B cell (primary cell): Measurements from ENCODE around the gene PIAS2. TPM values are rescaled to one million over a fixed set of nuclear protein-coding genes. Genes with fewer than 3 reads are reported as not detected.

Experiments used
- ATAC-seq: fragments of 200-7000 bp; cut with Tn5 transposase; one replicate; pipeline ENCODE4 v1.10.0; 2021; ENCODE audit warnings: low read depth, mild to moderate bottlenecking, moderate number of reproducible peaks, moderate library complexity
- CTCF ChIA-PET: fragments of 350-600 bp; sonication (Branson Sonifier 250); formaldehyde crosslinking; loops from one replicate; lab custom pipeline; 2021; ENCODE audit warnings: antibody characterized with exemption, inconsistent platforms; lab: Charles Lee
- POLR2A ChIA-PET: fragments of 350-600 bp; sonication (Branson Sonifier 250); formaldehyde crosslinking; loops from one replicate; lab custom pipeline; 2021; ENCODE audit warnings: antibody characterized with exemption; lab: Charles Lee
- DNase-seq: peaks from one replicate; pipeline ENCODE4 v3.0.0; 2013
- H2AFZ ChIP-seq: 2 replicates; pipeline ENCODE4 v1.6.1; 2012; ENCODE audit warnings: mild to moderate bottlenecking, low read depth, low read length; ENCODE audit not compliant: insufficient read depth, poor library complexity, severe bottlenecking
- H3K27ac ChIP-seq, 2 donors: 1 replicate in 1 of 2; 2 replicates in 1 of 2; pipeline ENCODE4 v1.5.1; 2012 to 2013; ENCODE audit warnings: low read length in 2 of 2, mild to moderate bottlenecking in 2 of 2, moderate library complexity in 1 of 2
- H3K27me3 ChIP-seq, 4 experiments: fragments of 200-600 bp in 1 of 4; sonication (generic) in 1 of 4; replicated peaks in 1 of 4; 1 replicate in 2 of 4; 2 replicates in 2 of 4; pipeline versions ENCODE4 v1.6.1 to v1.7.0; 2013 to 2016; ENCODE audit warnings: low read length in 3 of 4, mild to moderate bottlenecking in 2 of 4, mixed read lengths in 1 of 4, moderate library complexity in 1 of 4; ENCODE audit not compliant: insufficient read depth in 4 of 4, control insufficient read depth in 3 of 4; ENCODE audit errors: control extremely low read depth in 1 of 4
- H3K36me3 ChIP-seq, 2 experiments: replicated peaks in 1 of 2; 1 replicate in 1 of 2; 2 replicates in 1 of 2; pipeline versions ENCODE4 v1.6.1 to v1.7.1; 2013; ENCODE audit warnings: low read length in 1 of 2; ENCODE audit not compliant: insufficient read depth in 2 of 2, control insufficient read depth in 1 of 2; ENCODE audit errors: control extremely low read depth in 1 of 2, extremely low read depth in 1 of 2
- H3K4me1 ChIP-seq, 2 donors: fragments of 200-600 bp in 1 of 2; sonication (generic) in 1 of 2; 1 replicate in 1 of 2; 2 replicates in 1 of 2; pipeline versions ENCODE4 v1.5.1 to v1.6.1; 2013 to 2017; ENCODE audit warnings: low read length in 2 of 2; ENCODE audit not compliant: control insufficient read depth in 2 of 2, insufficient read depth in 2 of 2
- H3K4me2 ChIP-seq: replicated peaks from 2 replicates; pipeline ENCODE3; 2012; ENCODE audit warnings: mild to moderate bottlenecking, low read depth, low read length; ENCODE audit not compliant: poor library complexity, severe bottlenecking
- H3K4me3 ChIP-seq, 5 experiments: fragments of 200-600 bp in 1 of 5; sonication (generic) in 1 of 5; 1 replicate in 3 of 5; 2 replicates in 2 of 5; pipeline versions ENCODE4 v1.5.1 to v1.7.0; 2011 to 2016; ENCODE audit warnings: low read length in 4 of 5, mild to moderate bottlenecking in 4 of 5, low read depth in 2 of 5, control low read depth in 1 of 5, moderate library complexity in 1 of 5; ENCODE audit not compliant: insufficient read depth in 1 of 5; ENCODE audit errors: control extremely low read depth in 1 of 5, extremely low read depth in 1 of 5
- H3K79me2 ChIP-seq: fragments of 200-600 bp; sonication (generic); one replicate; pipeline ENCODE4 v1.6.0; 2016; ENCODE audit warnings: low read length; ENCODE audit not compliant: control insufficient read depth, insufficient read depth
- H3K9ac ChIP-seq: fragments of 200-600 bp; sonication (generic); 2 replicates; pipeline ENCODE4 v1.6.1; 2017; ENCODE audit warnings: mild to moderate bottlenecking, low read length, moderate library complexity
- H3K9me3 ChIP-seq, 3 donors: one replicate each; pipeline versions ENCODE4 v1.6.1 to v1.7.1; 2013; ENCODE audit warnings: low read length in 2 of 3; ENCODE audit not compliant: control insufficient read depth in 2 of 3, insufficient read depth in 1 of 3; ENCODE audit errors: control extremely low read depth in 1 of 3
- H4K20me1 ChIP-seq: 2 replicates; pipeline ENCODE4 v1.6.0; 2012; ENCODE audit warnings: mild to moderate bottlenecking, low read length; ENCODE audit not compliant: insufficient read depth, control insufficient read depth, poor library complexity, severe bottlenecking
- H3K27ac Mint-ChIP-seq: one replicate; pipeline ENCODE4 v1.8.0; 2021; ENCODE audit warnings: mixed read lengths
- H3K27me3 Mint-ChIP-seq: one replicate; pipeline ENCODE4 v1.8.0; 2021; ENCODE audit warnings: mixed read lengths
- H3K4me1 Mint-ChIP-seq: one replicate; pipeline ENCODE4 v1.8.0; 2021; ENCODE audit warnings: mixed read lengths
- H3K4me3 Mint-ChIP-seq: one replicate; pipeline ENCODE4 v1.8.0; 2021; ENCODE audit warnings: mixed read lengths
- H3K9me3 Mint-ChIP-seq: one replicate; pipeline ENCODE4 v1.8.0; 2022; ENCODE audit warnings: mixed read lengths; ENCODE audit not compliant: insufficient read depth
- CTCF ChIP-seq: fragments of 200-600 bp; IDR thresholded peaks from one replicate; pipeline ENCODE4 v1.8.0; 2022; ENCODE audit warnings: antibody characterized with exemption, mild to moderate bottlenecking
- EZH2 ChIP-seq: IDR thresholded peaks from 2 replicates; pipeline ENCODE4 v1.6.1; 2012; ENCODE audit warnings: borderline replicate concordance, low read depth, mild to moderate bottlenecking, moderate library complexity, low read length; ENCODE audit not compliant: insufficient read depth, poor library complexity, severe bottlenecking
- WGBS: methylation state at CpG from one replicate; pipeline ENCODE4 v1.1.5; 2013; ENCODE audit warnings: missing lambda C conversion rate; ENCODE audit not compliant: insufficient coverage; 5-methylcytosine and 5-hydroxymethylcytosine counted together
- intact Hi-C: fragments of 100-400 bp; cut with micrococcal nuclease; formaldehyde crosslinking; loops from one replicate; pipeline ENCODE4 v1.10.0; 2022
- polyA plus RNA-seq: library from polyadenylated mRNA; depleted of rRNA; stranded (reverse); fragments of >200 nt; gene quantifications from 2 replicates; pipeline ENCODE4 v1.2.3, GENCODE V29; 2012
- total RNA-seq, 2 donors: library from RNA; stranded (reverse); fragments of 120-200 nt in 1 of 2; gene quantifications; 1 replicate in 1 of 2; 2 replicates in 1 of 2; pipeline versions ENCODE4 v1.2.3 to v1.2.4, GENCODE V29; 2013 to 2022

Gene PIAS2
- total and polyA plus RNA-seq, 2 donors (not counting 1 experiment from before 2014, with no cell fraction given) = 7.3 to 51.1 TPM

- Histone ChIP-seq H3K9me3 (no peaks in the 10 kb centered on the region), H3K4me2 (no peak overlapping the region), H2AFZ (no peak overlapping the region), H3K4me1 (no peaks in the 10 kb centered on the region), H3K4me3 (no peak overlapping the region), H3K79me2 (no peaks in the 10 kb centered on the region), H3K27ac (no peak overlapping the region), H3K36me3 (no peaks in the 10 kb centered on the region), H4K20me1 (no peaks in the 10 kb centered on the region), H3K27me3 (no peaks in the 10 kb centered on the region), H3K9ac (no peak overlapping the region)
- Mint-ChIP-seq H3K4me3 (no peak overlapping the region), H3K27ac (no peak overlapping the region), H3K4me1 (no peaks in the 10 kb centered on the region), H3K27me3 (no peaks in the 10 kb centered on the region), H3K9me3 (no peaks in the 10 kb centered on the region)
- TF ChIP-seq EZH2 (no peak), CTCF (no peak)
- no peak for DNase-seq
- intact Hi-C loops = no loop called here
- ChIA-PET POLR2A (no interaction called here), CTCF (interaction anchor here (0.7 to 1.0 kb wide), 3 partner anchors 10 to 1090 kb away, joined by 3 read pairs; no protein-coding TSS in a partner anchor)
- 90% methylated on average over 3 of the region's 6 CpGs for WGBS
- no peak for ATAC-seq
These were observed 101.6 kb downstream of the PIAS2 start for GRCh38 chr18:46815661-46816060.

GRCh38 chr18:46814399-46814798 lies 102.9 kb downstream of the PIAS2 start:
- Histone ChIP-seq H2AFZ (no peak overlapping the region), H3K27ac (no peak overlapping the region), H3K36me3 (no peaks in the 10 kb centered on the region), H3K27me3 (no peaks in the 10 kb centered on the region), H3K9me3 (no peaks in the 10 kb centered on the region), H3K4me2 (no peak overlapping the region), H3K4me3 (no peak overlapping the region), H3K79me2 (no peaks in the 10 kb centered on the region), H3K9ac (no peak overlapping the region), H3K4me1 (no peaks in the 10 kb centered on the region), H4K20me1 (no peaks in the 10 kb centered on the region)
- no peak for TF ChIP-seq CTCF
- TF ChIP-seq EZH2 = no peak
- WGBS = 92% methylated on average over 1 of the region's 4 CpGs
- no peaks in the 10 kb centered on the region for H3K27me3 Mint-ChIP-seq
- H3K4me3 Mint-ChIP-seq = no peak overlapping the region
- intact Hi-C loops = no loop called here
- no peak for DNase-seq
- no peaks in the 10 kb centered on the region for H3K4me1 Mint-ChIP-seq
- POLR2A ChIA-PET = no interaction called here
- no peaks in the 10 kb centered on the region for H3K9me3 Mint-ChIP-seq
- CTCF ChIA-PET = no interaction called here
- ATAC-seq = no peak
- H3K27ac Mint-ChIP-seq = no peak overlapping the region
